Measurements from ENCODE around the gene IL18BP.

IL18BP gene

GRCh38 chr11:71998649-71999310, at the start of gene IL18BP:
Gene IL18BP (plus strand): TSS chr11:71998909. CDS start chr11:71999985, 1,076 bp downstream.
- no peak for DNase-seq

DNA sequence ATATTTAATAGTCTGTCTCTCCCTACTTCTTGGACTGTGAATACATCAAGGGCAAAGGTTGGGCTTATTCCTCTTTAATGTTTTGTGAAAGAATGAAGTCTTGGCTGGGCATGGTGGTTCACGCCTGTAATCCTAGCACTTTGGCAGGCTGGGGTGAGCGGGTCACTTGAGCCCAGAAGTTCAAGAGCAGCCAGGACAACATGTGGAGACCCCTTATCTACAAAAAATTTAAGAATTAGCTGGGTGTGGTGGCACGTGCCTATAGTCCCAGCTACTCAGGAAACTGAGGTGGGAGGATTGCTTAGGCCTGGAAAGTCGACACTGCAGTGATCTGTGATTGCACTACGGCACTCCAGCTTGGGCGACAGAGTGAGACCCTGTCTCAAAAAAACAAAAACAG, 49.7 kb upstream of the IL18BP start:
- no peak for DNase-seq

- no peak for DNase-seq
Observed at GRCh38 chr11:71951741-71952310, 46.9 kb upstream of the IL18BP start.

- DNase-seq, result no peak
Observed at GRCh38 chr11:71955898-71956456, 42.7 kb upstream of the IL18BP start.

GRCh38 chr11:71962428-71963038, 36.2 kb upstream of the IL18BP start:
- DNase-seq, result no peak

DNA sequence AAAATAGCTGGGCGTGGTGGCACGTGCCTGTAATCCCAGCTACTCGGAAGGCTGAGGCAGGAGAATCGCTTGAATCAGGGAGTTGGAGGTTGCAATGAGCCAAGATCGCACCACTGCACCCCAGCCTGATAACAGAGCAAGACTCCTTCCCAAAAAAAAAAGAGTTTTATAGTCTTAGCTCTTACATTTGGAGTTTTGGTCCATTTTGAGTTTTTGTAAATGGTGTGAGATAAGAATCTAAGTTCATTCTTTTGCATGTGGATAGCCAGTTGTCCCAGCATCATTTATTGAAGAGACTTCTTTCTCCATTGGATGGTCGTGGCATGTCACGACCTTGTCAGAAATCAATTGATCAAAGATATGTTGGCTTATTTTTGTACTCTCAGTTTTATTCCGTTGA, 35.2 kb upstream of the IL18BP start:
- DNase-seq, result no peak

- no peak for DNase-seq
Observed at GRCh38 chr11:71964641-71965040, 34.1 kb upstream of the IL18BP start.

DNA sequence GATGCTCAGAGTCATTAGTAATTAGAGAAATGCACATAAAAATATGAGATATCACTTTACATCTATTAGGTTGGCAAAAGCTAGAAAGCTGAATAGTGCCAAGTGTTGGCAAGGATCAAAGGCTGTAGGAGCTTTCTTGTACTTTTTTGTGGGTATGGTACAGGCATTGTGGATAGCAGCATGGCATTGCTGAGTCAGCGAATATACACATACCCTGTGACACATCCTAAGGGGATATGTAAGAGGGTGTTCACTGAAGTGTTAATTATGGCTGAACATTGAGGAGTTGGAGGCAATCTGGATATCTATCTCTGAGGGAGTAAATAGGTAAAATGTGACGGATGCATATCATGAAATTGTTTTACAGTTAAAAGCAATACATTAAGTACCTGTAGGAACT, 27.0 kb upstream of the IL18BP start:
- no peak for DNase-seq

- no peak for DNase-seq
Observed at GRCh38 chr11:71976551-71976950, 22.2 kb upstream of the IL18BP start.

GRCh38 chr11:71977090-71977489, 21.6 kb upstream of the IL18BP start:
- no peak for DNase-seq

- DNase-seq, result peak; percentile 62
Observed at GRCh38 chr11:71977743-71978418, 20.8 kb upstream of the IL18BP start.

DNA sequence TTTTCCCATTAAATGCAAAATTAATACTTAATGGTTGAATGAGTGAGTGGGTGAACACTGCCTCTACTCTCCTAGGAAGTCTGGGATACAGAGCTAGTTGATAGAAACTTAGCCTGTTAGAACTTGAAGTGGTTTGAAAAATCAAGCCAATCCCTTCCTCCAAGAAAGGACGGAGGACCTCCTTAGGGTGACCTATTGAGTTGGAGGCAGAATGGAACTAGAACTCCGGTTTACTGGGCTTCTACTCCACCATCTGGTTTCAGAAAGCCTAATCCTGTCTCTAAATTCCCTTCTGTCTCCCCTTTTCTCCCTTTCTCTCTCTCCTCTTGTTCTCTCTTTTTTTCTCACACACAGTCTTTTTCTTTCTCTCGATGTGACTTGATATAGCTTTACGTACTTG, 19.6 kb upstream of the IL18BP start:
- no peak for DNase-seq

DNA sequence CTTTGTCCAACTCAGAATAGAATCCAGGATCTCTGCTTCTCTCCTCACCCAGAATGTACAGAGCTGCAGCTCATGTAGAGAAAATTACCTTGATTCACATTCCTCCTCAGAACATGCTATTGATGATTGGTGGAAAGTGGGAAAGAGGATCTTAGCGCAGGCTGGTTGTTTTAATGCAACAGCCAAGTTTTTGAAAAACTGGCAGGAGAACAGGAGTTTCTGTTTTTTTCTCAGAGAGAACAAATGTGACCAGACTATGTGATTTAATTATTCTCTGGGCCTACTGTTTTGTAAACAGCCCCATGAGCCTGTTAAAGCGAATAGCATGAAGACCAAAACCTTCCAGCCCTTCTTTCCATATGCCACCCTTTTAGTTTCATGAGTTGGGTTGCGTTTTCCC, 19.1 kb upstream of the IL18BP start:
- DNase-seq, result no peak

DNA sequence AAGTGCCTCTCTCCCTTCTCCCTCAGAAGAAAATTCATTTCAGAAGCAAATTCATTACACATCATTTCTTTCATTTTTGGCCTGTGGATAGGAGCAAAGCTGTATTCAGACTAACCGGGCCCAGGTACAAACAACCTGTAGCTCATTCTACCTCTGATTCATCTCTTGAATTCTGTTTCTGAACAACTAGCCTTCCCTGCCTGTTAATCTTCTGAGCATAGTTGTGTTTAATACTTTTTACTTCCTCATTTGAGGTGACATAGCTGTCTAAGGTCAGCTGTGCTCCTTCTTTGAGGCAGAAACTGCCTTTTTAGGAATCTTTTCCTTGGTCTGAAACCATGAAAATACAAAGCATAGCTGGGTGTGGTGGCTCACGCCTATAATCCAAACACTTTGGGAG, 12.6 kb upstream of the IL18BP start:
- no peak for DNase-seq

GRCh38 chr11:71987521-71987920, 11.2 kb upstream of the IL18BP start:
- no peak for DNase-seq

GRCh38 chr11:71988050-71988449, 10.7 kb upstream of the IL18BP start:
- DNase-seq, result no peak

GRCh38 chr11:71990701-71991100, 8.0 kb upstream of the IL18BP start:
- no peak for DNase-seq

DNA sequence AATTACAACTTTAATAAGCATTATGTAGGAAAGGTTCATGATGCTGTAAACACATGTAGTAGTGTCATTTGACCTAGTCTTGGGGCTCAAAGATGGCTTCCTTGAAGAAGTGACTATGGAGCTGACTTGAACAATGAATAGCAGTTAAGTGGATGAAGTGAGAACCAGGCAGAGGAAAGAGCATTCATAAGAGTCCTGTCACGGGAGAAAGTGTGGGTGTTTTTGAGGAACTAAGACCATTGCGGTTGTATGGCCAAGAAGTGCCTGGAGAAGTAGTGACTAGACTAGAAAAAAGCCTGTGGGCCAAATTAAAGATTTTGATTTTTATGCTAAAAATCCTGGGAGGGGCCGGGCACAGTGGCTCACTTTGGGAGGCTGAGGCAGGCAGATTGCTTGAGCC, 7.2 kb upstream of the IL18BP start:
- DNase-seq, result no peak

DNA sequence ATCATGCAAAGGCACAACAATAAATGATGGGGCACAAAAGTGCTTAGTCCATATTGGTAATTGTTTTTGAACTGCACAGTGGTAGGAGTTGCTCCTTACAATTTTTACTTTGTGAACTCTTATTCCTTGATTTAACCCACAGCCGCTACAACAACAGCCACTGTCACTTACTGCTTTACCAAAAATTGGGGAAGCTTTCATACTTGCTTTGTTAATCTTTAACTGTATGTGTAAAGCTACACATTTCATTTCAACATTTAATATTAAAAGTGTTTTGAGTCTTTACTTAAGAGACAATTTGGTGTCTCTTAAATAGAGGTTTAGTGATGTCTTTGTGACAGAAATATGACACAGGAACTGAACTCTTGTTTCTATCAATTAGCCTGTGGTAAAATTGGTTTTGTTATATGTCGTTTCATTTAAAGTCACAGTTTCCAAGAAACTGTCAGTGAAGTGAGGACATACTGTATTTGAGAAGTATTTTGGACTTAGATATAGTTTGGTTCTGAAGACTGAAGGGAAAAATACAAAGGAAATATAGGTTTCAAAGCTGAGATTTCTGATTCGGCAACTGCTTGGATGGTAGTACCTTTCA, 6.5 kb upstream of the IL18BP start:
- DNase-seq, result no peak

GRCh38 chr11:71994786-71995185, 3.9 kb upstream of the IL18BP start:
- no peak for DNase-seq

GRCh38 chr11:71995726-71996291, 2.9 kb upstream of the IL18BP start:
- no peak for DNase-seq

- DNase-seq, result no peak
Observed at GRCh38 chr11:71996517-71996916, 2.2 kb upstream of the IL18BP start.

GRCh38 chr11:71996946-71997345, 1.8 kb upstream of the IL18BP start:
- no peak for DNase-seq

All from activated CD4-positive, alpha-beta T cell treated with anti-CD3 and anti-CD28 coated beads for 48 hours (primary cell).